Peyer's patch (tissue), 4 donors: Measurements from ENCODE around the gene SORCS3.

ENCODE experiments used
- POLR2A ChIP-seq, 2 donors: fragments of 450-650 bp; IDR thresholded peaks; one replicate each; pipeline ENCODE4 v1.5.1; 2017; ENCODE audit warnings: antibody characterized with exemption in 2 of 2, mild to moderate bottlenecking in 2 of 2, moderate library complexity in 2 of 2
- TF ChIP-seq, protein P1 (sequence below), 6 experiments: fragments of 450-650 bp in 4 of 6; fragments of 200-600 bp in 2 of 6; sonication (generic) in 1 of 6; IDR thresholded peaks; one replicate each; pipeline ENCODE4 v1.5.1; 2017 to 2019; ENCODE audit warnings: antibody characterized with exemption in 6 of 6, mild to moderate bottlenecking in 3 of 6, moderate library complexity in 1 of 6

DNA sequence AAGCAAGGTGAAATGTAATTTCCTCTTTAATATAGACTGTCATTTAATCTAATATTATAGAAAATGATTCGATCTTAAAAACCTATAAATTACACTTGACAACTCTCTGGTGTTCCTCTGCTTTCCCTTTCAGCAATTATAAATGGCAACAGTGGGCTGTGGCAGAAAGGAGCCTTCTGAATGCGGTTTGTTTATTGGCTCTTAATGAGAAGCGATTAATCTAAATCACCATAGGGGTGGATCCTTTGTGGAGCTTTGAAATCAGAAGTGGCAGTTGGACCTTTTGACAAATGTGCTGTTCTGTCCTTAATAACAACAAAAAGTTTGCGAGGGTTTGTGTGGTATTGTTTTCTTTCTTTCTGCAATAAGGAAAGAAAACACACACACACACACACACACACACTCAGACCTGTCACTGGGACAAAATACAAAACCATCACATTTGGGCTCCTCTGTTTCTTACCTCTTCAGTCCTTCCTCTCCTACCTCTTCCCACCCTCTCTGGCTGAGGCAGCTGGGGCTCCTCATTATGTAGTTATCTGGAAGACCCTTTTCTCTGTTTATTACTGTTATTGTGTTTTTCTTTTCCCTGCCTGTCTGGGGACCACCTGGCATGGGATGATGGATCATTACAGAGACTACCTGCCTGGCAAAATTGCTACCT is 316.2 kb downstream of the SORCS3 start:
- TF ChIP-seq, protein P1, sequence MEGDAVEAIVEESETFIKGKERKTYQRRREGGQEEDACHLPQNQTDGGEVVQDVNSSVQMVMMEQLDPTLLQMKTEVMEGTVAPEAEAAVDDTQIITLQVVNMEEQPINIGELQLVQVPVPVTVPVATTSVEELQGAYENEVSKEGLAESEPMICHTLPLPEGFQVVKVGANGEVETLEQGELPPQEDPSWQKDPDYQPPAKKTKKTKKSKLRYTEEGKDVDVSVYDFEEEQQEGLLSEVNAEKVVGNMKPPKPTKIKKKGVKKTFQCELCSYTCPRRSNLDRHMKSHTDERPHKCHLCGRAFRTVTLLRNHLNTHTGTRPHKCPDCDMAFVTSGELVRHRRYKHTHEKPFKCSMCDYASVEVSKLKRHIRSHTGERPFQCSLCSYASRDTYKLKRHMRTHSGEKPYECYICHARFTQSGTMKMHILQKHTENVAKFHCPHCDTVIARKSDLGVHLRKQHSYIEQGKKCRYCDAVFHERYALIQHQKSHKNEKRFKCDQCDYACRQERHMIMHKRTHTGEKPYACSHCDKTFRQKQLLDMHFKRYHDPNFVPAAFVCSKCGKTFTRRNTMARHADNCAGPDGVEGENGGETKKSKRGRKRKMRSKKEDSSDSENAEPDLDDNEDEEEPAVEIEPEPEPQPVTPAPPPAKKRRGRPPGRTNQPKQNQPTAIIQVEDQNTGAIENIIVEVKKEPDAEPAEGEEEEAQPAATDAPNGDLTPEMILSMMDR (IDR thresholded peaks at IDR 0.05): no peak
- no peak for TF ChIP-seq POLR2A (IDR thresholded peaks at IDR 0.05)
